DOHH2 (cell line): Measurements from ENCODE around the gene TMEM176B.

Experiments used
- CTCF ChIP-seq: fragments of 200-600 bp; sonication (generic); IDR thresholded peaks from one replicate; pipeline ENCODE4 v1.5.1; 2014; ENCODE audit warnings: antibody characterized with exemption, mild to moderate bottlenecking, low read depth, low read length; ENCODE audit not compliant: poor library complexity, severe bottlenecking
- EZH2phosphoT487 ChIP-seq: fragments of 200-600 bp; sonication (generic); IDR thresholded peaks from 2 replicates; pipeline ENCODE4 v1.6.1; 2017; ENCODE audit warnings: borderline replicate concordance, mild to moderate bottlenecking, antibody characterized with exemption, low read length, moderate library complexity, mixed read lengths

GRCh38 chr7:150831851-150832250 lies 31.7 kb upstream of the TMEM176B start:
- TF ChIP-seq CTCF (no peak), EZH2phosphoT487 (no peak)
